Stimulated activated CD4-positive, alpha-beta T cell treated with anti-CD3 and anti-CD28 coated beads, Interleukin-1b, Interleukin-23, amount 100 ng/mL, for 24 hours (primary cell): ENCODE measurements around the gene FRYL.
"Not testable (repeated sequence)": the region's sequence is repeated elsewhere in the genome, so short reads cannot be mapped to it uniquely, and the experiment has no call there.

Experiments used
- DNase-seq, 4 experiments: peaks; one replicate each; pipeline ENCODE4 v3.0.0-alpha.2; 2020; ENCODE audit warnings: low read depth in 4 of 4, low spot score in 1 of 4

The FRYL gene

GRCh38 chr4:48786549-48786948 lies 6.5 kb upstream of the FRYL start:
- DNase-seq = no peak

GRCh38 chr4:48785302-48785701 lies 5.2 kb upstream of the FRYL start:
- no peak for DNase-seq

GRCh38 chr4:48781968-48782367 lies 1.9 kb upstream of the FRYL start:
- DNase-seq = no peak

DNA sequence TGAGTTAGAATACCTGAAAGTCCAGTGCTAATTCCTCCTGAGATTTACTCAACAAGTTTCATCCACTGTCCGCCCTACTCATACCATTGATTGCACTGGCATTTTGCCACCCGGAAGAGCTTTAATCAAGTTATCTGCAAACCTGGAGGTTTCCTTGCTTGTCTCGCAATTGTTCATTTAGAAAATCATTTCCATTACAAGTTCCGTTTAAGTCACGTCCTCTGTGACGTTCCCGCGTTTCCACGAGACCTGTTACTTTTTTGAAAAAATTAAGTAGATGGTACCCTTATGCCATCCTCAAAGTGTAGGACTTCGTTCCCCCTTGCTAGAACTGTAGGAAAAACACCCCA lies 761 bp upstream of the FRYL start:
- peak in 2 of 4 experiments; percentile 17 to 31 for DNase-seq

GRCh38 chr4:48779095-48779997 lies 733 bp downstream of the FRYL start:
- DNase-seq = peak; percentile 17 to 44 (median 38)

GRCh38 chr4:48778431-48779094 lies 1.5 kb downstream of the FRYL start:
- no peak for DNase-seq

- no peak for DNase-seq
Observed at GRCh38 chr4:48777739-48778138, 2.3 kb downstream of the FRYL start.

DNA sequence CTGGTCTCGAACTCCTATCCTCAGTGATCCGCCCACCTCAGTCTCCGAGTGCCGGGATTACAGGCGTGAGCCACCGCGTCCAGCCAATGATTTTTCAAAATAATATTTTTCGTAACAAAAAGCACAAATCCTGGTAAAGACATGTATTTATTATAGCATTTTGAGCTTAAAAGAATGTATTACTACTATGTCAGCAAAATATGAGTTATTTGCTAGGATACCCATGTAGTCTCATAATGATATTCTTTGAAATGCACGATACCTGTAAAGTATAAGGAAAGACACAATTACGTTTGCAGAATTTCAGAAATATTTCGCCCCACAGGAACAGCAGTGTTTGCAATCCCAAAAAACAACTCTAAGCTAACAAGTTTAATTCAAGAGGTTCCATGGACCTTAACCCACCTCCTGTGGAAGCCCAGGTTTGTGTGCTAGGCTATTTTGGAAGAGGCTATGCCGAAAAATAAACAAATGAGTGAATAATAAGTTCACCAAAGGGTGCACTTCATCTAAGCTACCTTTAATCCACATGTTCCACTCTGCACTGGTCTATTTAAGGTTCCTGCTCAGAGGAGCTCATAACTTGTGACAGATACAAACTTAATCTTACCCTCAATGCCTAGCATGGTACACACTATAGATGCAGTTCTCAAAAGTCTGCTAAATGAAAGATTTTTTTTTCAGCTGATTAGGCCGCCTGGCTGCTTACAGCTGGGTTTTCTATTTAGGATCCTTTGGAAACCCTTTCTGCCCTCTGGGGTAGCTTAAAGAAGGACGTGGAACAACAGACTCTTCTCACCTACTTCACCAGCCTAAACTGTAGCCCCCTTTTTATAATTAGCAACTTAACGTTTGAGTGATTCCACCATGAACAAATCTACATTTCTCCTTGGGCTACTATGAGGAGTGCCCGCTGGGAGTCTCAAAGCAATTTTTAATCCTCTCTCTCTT lies 5.0 kb downstream of the FRYL start:
- no peak for DNase-seq

GRCh38 chr4:48772556-48772955 lies 7.5 kb downstream of the FRYL start:
- DNase-seq = no peak

DNA sequence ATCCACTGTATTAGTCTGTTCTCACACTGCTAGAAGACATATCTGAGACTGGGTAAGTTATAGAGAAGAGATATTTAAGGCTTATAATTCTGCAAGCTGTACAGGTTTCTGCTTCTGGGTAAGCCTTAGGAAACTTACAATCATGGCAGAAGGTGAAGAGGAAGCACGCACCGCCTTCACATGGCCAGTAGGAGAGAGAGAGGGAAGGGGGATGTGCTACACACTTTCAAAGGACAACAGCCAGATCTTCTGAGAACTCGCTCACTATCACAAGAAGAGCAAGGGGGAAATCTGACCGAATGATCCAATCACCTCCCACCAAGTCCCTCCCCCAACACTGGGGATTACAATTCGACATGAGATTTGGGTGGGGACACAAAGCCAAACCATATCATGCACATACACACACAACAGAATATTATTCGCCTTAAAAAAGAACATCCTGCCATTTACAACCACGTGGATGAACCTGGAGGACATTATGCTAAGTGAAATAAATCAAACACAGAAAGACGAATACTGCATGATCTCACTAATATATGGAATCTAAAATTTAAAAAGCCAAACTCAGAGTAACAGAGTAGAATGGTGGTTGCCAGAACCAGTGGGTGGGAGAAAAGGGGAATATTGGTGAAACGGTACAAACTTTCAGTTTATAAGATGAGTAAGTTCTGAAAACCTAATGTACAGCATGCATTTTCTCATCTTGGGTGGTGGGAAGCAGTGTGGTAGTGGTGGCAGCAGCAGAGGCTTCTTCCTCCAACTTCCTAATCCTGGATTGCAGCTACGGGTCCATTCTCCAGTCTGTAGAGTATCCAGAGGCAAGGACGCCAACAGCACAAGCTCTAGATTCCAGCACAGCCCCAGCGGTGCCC lies 12.8 kb downstream of the FRYL start:
- DNase-seq = no peak

DNA sequence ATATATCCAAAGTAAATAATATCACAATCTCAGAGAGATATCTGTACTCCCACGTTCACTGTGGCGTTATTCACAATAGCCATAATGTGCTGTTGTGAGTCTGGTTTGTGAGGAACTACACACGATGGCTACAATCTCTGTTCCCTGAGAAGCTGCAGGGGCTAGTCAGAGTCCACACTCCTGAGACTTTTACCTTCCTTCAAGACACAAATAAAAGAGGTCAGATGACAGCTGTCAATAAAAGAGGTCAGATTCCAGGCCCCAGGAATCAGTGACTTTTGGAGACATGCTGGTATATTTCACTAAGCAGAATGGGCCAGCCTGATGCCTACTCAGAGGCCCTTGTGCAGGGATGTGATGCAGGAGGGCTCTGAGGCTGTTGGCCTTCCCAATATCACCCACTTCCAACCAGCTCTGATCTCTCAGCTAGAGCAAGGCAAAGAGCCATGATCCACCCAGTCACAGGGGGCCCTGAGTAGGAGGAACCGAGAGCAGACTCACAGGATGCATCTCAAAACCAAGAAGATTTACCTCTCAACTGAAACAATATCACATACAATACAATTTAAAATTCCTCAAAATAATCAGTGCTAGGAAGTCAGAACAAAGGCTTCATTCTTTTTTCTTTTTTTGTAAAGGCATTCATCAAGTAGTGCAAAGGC lies 13.8 kb downstream of the FRYL start:
- no peak for DNase-seq

- DNase-seq = no peak
Observed at GRCh38 chr4:48762408-48762807, 17.7 kb downstream of the FRYL start.

DNA sequence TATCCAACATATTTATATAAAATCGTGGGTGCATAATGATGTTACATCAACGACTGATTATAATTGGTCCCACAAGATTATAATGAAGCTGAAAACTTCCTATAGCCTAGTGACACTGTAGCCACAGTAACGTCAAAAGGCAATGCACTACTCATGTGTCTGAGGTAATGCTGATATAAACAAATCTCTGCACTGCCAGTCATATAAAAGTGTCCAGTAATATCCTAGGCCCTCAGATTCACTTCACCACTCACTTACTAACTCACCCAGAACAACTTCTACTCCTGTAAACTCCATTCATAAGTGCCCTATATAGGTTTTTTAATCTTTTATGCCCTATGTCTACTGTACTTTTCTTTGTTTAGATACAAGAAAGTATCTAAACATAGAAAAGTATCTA lies 18.8 kb downstream of the FRYL start:
- no peak for DNase-seq

DNA sequence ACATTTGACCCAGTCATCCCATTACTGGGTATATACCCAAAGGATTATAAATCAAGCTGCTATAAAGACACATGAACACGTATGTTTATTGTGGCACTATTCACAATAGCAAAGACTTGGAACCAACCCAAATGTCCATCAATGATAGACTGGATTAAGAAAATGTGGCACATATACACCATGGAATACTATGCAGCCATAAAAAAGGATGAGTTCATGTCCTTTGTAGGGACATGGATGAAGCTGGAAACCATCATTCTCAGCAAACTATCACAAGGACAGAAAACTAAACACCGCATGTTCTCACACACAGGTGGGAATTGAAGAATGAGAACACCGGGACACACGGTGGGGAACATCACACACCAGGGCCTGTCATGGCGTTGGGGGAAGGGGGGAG lies 21.4 kb downstream of the FRYL start:
- DNase-seq = not testable (repeated sequence)

DNA sequence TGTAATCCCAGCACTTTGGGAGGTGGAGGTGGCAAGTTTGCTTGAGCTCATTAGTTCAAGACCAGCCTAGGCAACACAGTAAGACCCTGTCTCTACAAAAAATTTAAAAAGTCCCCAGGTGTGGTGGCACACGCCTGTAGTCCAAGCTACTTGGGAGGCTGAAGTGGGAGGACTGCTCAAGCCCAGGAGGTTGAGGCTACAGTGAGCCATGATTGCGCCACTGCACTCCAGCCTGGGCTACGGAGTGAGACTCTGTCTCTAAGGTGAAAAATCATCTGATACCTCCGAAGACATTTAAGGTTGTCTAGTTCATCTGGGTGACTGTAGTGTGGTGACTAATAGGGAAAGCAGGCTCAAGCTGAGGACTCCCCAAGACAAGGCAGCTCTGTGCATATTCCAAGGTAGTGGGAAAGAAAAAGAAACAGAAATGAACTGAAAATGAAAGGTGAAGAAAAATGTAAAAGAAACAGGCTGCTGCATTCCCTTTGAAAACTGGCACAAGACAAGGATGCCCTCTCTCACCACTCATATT lies 23.3 kb downstream of the FRYL start:
- DNase-seq = no peak

DNA sequence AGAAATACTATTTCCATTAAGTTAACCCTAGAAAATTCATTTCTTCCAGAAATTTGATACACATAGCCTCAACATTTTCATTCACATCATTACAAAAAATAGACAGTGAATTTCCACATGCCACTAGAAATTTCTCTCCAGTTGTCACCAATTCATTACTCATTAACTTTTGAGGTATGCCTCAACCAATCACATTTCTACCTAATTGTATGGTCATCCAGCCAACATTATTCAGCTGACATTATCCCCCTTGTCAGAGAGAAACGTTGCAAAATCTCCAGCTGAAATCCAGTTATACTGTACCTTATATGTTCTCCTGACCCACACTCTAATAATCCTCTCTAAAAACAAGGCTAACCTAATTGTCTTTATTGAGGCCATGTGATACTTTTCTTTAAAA lies 24.8 kb downstream of the FRYL start:
- DNase-seq = no peak

DNA sequence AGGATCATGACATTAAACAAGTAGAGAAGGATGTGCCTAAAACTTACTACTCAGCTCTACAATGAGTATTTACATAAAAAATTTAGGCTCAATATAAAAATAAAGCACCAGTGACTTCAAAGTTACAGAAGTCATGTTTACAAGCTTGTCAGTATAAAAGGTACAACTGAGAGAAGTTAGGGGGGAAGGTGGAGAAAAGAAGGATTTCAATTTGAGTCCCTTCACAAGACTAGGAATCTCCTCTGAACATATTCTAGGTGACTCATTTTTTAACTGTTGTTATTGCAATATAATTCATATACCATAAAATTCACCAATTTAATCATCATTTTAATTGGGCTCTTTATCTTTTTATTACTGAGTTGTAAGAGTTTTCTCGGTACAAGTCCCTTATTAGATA lies 26.9 kb downstream of the FRYL start:
- no peak for DNase-seq

- no peak for DNase-seq
Observed at GRCh38 chr4:48752726-48753125, 27.4 kb downstream of the FRYL start.

- no peak for DNase-seq
Observed at GRCh38 chr4:48752246-48752645, 27.8 kb downstream of the FRYL start.
